ENCODE data around the gene KLF11. TPM values are rescaled to one million over a fixed set of nuclear protein-coding genes. Genes with fewer than 3 reads are reported as not detected.

KLF11 gene
- total and polyA plus RNA-seq, 9 of the 15 experiments (the other 6 are each of a cell fraction or from before 2014, with no cell fraction given): 2.1 to 13.4 (median 6.5) TPM

- peak; percentile 93 for TF ChIP-seq USF2 (CRISPR knock-in tag; IDR thresholded peaks at IDR 0.05)
- no peak for TF ChIP-seq JUNB (CRISPR knock-in tag; conservative IDR thresholded peaks at IDR 0.05)
- TF ChIP-seq GABPB1 (CRISPR knock-in tag; IDR thresholded peaks at IDR 0.05): peak; percentile 63; the same call in 1 of the 2 replicates
- no peak for TF ChIP-seq KLF1 (tag; IDR thresholded peaks at IDR 0.05)
- TF ChIP-seq HMGXB4 (CRISPR knock-in tag; IDR thresholded peaks at IDR 0.05): no peak
- peak; percentile 43 for TF ChIP-seq POLR2B (IDR thresholded peaks at IDR 0.05; ENCODE audit: low read depth, partially characterized antibody)
- TF ChIP-seq TAL1 (IDR thresholded peaks at IDR 0.05): no peak
- TF ChIP-seq ZNF224 (CRISPR knock-in tag; IDR thresholded peaks at IDR 0.05): no peak
- TF ChIP-seq MYC (IDR thresholded peaks at IDR 0.05; ENCODE audit: low read depth, low read length): peak; percentile 59; the same call in 1 of the 2 replicates
- no peak for TF ChIP-seq MYC (CRISPR knock-in tag; IDR thresholded peaks at IDR 0.05; ENCODE audit: borderline replicate concordance, low read depth)
- TF ChIP-seq PHF20 (IDR thresholded peaks at IDR 0.05; ENCODE audit: partially characterized antibody): peak; percentile 51
- no peak for TF ChIP-seq PURB (CRISPR knock-in tag; IDR thresholded peaks at IDR 0.05; ENCODE audit: low read depth)
- TF ChIP-seq ZNF592 (IDR thresholded peaks at IDR 0.05): peak; percentile 63; the same call in 1 of the 2 replicates
- peak; percentile 39 for TF ChIP-seq VEZF1 (CRISPR knock-in tag; IDR thresholded peaks at IDR 0.05)
- no peak for TF ChIP-seq FOXM1 (IDR thresholded peaks at IDR 0.05; ENCODE audit: low read depth)
- TF ChIP-seq FOXM1 (CRISPR knock-in tag; IDR thresholded peaks at IDR 0.05; ENCODE audit: low read depth): no peak
- TF ChIP-seq ARNT (IDR thresholded peaks at IDR 0.05): peak in 1 of 2 experiments; percentile 69; a peak in 1 of 4 replicates
- TF ChIP-seq NR2C1 (IDR thresholded peaks at IDR 0.05): peak; percentile 38
- no peak for TF ChIP-seq NR2C1 (tag; IDR thresholded peaks at IDR 0.05)
- 0 out of 2 replicates have a peak, but pooled peaks have one; percentile 19 for TF ChIP-seq SOX6 (IDR thresholded peaks at IDR 0.05)
- TF ChIP-seq NFE2L1 (tag; IDR thresholded peaks at IDR 0.05; ENCODE audit: borderline replicate concordance, low read depth): no peak
- peak; percentile 52; the same call in 1 of the 2 replicates for TF ChIP-seq MTA1 (IDR thresholded peaks at IDR 0.05; ENCODE audit: borderline replicate concordance)
- TF ChIP-seq ZBED1 (IDR thresholded peaks at IDR 0.05): 0 out of 2 replicates have a peak, but pooled peaks have one; percentile 24
These were observed 13.0 kb upstream of the KLF11 start (continued) for GRCh38 chr2:10030311-10030736.
